Measurements from ENCODE around the gene PRKAR2B.
"Not testable (repeated sequence)": the region's sequence is repeated elsewhere in the genome, so short reads cannot be mapped to it uniquely, and the experiment has no call there.

The PRKAR2B gene

GRCh38 chr7:107029061-107029763 lies 15.3 kb upstream of the PRKAR2B start:
- no peak for DNase-seq

DNA sequence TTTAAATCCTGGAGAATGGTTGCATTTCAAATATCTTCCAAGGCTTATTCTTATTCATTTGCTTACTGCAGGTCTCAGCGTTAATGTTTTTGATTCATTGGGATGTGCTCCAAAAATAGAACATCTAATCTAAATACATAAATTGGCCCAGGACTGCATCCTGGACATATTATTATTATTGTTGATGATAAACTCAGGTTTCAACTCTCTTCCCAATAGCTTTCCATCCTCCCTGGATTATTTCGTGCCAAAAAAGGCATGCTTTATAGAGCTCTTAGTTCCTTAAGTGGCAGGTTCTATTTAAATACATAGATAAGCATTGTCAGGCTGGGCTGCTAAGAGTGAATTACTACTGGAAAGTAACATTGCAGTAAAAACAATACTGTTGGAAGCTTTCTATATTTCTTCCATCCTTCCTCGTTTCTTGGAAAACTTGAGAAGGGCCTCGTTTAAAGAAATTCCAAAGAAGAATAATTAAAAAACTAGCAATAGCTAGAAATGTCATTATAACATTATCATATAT lies 14.7 kb upstream of the PRKAR2B start:
- no peak for DNase-seq

GRCh38 chr7:107032050-107032449 lies 12.5 kb upstream of the PRKAR2B start:
- no peak for DNase-seq

DNA sequence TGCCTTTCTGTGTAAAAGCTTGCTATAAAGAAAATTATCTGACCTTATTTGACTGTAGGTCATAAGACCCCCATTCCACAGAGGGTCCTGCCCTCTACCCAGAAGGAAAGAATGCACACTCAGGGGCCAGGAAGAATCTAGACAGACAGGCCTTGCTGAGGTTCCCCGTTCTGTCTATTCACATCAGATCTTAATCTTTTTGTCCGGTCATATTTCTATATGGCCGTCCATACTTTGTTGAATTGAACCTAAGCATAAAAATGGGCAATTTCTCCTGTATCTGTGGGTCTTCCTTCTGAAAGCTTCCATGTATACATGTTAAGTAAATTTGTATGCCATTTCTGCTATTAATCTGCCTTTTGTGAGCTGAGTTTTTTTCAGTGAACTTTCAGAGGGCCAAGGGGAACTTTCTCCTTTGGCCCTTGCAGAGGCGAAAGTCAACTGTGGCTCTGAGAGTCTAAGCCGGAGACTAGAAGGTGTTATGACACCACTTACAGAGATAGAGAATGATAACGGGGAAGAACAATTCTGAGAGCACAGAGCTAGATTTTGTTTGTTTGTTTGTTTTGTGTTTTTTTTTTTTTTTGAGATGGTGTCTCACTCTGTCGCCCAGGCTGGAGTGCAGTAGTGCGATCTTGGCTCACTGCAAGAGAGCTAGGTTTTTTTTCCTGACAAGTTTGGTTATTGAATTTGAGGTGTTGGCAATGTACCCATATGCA lies 11.6 kb upstream of the PRKAR2B start:
- DNase-seq = no peak

DNA sequence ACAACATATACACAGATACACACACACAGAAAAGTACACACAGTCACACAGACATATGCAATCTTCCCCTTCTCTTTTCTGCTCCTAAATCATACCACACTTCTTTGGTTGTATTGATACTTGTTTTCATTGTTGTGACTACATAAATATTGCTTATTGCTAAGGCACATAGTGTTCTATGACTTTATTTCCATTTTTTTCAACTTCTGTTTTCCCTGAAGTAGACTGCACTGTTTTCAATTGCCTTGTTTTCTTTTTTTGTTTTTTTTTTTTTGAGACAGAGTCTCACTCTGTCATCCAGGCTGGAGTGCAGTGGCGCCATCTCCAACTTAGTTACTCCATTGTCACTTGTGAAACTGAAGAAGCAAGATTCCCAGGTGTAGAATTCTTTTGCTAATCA lies 10.0 kb upstream of the PRKAR2B start:
- no peak for DNase-seq

DNA sequence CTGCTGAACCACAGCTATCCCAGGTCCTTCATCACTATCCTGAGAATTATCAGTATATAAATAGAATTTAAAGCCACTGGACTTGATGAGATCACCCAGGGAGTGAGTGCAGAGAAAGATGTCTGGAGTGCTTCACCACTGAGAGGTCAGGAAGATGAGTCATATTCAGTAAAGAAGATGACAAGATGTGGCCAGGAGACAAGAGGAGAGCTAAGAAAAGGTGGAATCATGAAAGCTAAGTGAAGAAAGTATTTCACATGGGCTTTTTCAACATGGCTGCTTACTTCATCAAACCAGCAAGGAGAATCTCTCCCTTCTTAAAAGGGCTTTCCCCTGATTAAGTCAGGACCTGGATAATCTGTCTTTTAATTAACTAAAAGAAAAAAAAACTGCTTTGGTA lies 9.1 kb upstream of the PRKAR2B start:
- no peak for DNase-seq

GRCh38 chr7:107036535-107036934 lies 8.0 kb upstream of the PRKAR2B start:
- no peak for DNase-seq

DNA sequence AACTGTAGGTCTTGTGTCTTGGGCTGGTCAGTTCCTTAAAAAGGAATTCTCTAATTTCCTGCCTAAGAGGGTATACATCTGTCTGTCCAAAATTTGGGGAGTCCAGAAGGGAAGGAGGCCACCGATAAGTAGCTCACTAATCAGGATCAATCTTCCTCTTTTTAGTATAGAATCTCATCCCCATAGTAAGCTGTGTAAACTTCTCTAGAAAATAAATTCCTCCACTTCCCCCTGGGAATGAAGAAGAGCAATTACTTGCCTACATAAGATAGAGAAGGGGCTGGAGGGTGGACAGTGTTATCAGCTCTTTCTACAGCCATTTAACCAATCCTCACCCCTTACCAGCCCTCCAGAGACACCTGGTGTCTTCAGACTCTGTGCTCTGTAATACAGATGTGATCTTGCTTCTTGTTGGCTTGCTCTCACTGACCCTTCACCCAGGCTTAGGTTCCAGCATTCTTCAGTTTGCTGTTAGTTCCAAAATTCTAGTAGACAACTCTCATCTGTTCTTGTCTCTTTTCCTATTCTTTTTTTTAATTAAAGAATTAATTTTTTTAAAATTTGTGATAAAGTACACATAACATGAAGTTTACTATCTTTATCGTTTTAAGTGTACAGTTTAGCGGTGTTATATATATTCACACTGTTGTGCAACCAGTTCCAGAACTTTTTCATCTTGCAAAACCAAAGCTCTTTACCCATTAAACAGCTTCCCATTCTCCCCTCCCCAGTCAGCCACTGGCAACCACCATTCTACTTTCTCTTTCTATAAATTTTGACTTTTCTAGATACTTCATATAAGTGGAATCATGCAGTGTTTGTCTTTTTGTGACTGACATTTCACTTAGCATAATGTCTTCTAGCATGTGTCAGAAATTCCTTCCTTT lies 6.5 kb upstream of the PRKAR2B start:
- DNase-seq = no peak

DNA sequence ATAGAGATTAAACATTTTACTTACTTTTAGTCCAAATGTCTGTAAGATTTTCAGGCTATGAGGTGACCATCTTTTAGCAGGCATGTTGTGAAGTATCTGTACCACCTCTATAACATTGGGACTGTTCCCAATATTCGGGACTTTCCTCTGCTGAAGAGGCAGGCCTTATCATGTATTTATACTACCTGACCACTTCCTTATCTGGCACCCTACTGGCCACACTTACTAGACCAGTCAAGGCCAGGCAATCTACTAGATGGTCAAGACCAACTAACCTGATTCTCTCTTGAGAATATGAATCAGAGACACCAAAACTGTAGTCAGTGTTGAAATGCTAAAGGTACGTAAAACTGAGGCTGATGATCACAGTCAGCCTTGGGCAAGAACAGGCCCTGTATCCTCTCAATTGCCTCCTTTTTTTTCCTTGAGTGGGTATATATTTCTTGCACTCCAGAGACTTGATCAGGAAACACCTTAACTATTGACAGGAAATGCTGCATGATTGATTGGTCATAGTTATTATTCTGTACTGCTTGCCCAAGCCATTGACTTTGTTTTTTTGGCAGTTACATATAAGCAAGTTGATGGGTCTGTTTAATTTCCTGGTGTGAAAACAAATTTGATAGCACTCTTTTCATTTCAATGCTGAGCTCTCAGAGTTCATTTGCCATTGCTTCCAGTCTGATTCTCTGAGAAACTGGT lies 5.2 kb upstream of the PRKAR2B start:
- DNase-seq = no peak

GRCh38 chr7:107041097-107041496 lies 3.4 kb upstream of the PRKAR2B start:
- no peak for DNase-seq

GRCh38 chr7:107041764-107042163 lies 2.7 kb upstream of the PRKAR2B start:
- not testable (repeated sequence) for DNase-seq

GRCh38 chr7:107042326-107042910 lies 2.1 kb upstream of the PRKAR2B start:
- not testable (repeated sequence) for DNase-seq

GRCh38 chr7:107043491-107043890 lies 1.0 kb upstream of the PRKAR2B start:
- no peak for DNase-seq

GRCh38 chr7:107043921-107044346 lies 571 bp upstream of the PRKAR2B start:
- DNase-seq = no peak

GRCh38 chr7:107045195-107045960 lies 873 bp downstream of the PRKAR2B start:
- no peak for DNase-seq

- no peak for DNase-seq
Measured at GRCh38 chr7:107045980-107046379, 1.5 kb downstream of the PRKAR2B start.

- DNase-seq = no peak
Measured at GRCh38 chr7:107046491-107047259, 2.2 kb downstream of the PRKAR2B start.

DNA sequence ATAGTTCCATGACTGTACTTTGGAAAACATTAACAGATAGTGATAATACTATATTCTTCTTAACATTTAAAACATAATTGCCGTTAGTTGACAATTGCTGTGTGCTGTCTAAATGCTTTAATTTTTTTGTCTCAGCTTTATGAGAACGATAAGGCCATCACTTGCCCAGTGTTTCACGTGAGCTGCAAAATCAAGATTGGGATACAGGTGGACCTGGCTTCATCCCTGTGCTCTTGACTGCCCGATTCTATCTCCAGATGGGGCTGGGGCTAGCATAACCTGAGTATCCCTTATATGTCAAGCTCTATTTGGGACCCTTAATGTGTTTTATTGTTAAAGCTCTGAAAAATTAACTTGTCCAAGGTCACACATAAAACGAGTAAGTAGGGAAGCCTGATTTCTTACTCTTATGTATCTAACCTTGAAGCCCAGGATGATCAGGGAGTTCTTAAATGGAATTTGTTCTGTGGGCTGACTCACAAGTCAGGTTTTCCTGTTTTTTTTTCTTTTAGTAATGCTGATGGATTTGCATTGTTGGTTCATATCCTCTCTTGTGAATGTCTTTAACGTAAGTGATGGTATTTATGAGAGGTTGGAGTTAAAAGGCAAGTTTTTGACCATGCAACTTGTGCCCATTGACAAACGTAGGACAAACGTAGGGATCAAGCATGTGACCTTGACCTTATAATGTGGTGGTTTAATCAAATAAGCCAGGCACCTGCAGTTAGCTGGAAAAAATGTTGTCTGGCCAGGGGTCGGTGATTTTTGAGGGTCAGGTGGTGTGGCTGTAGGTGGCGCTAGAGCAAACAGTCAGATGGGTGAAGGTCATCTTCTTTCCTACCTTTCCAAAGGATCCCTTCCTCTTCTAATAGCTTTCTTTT lies 3.6 kb downstream of the PRKAR2B start:
- no peak for DNase-seq

DNA sequence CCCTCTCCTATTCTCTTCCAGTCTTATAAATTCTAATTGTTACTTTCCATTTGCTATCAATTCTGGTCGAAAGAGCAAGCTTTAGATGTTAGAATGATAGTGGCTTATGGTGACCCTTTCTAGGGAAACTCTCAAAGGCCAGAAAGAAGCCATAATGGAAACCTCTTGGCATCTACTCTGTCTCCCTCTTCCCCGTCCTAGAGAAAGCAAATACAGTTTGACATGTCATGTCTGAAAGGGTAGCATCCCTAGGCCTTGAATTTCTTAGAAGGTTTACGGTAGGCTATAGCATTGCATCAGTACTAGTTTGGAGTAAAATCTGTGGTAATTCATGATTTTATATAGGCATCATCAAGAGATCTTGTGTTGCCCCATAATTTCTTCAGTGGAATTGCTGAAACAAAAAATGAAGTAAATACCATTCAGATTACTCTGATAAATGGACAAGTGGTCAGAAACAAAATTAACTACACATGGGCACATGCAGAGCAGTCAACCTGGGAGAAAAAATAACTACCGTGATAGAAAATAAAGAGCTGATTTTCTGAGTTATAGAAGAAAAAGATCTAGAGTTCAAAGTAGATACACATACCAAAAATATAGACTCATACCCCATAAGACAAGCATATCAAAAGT lies 4.4 kb downstream of the PRKAR2B start:
- DNase-seq = no peak

Data from activated naive CD4-positive, alpha-beta T cell (primary cell).